Choroid plexus epithelial cell (primary cell): ENCODE measurements around the gene BPIFA1.

Experiments
- DNase-seq: peaks from one replicate; pipeline ENCODE4 v3.0.0-alpha.2; 2010; ENCODE audit warnings: low read depth
- H3K4me3 ChIP-seq: 2 replicates; pipeline ENCODE4 v1.5.1; 2011; ENCODE audit warnings: low read depth, mild to moderate bottlenecking, control low read depth, low read length, moderate library complexity
- CTCF ChIP-seq: conservative IDR thresholded peaks from 2 replicates; pipeline ENCODE4 v1.5.1; 2011; ENCODE audit warnings: low read depth, mild to moderate bottlenecking, control low read depth, inconsistent platforms, low read length, moderate library complexity

Gene BPIFA1

DNA sequence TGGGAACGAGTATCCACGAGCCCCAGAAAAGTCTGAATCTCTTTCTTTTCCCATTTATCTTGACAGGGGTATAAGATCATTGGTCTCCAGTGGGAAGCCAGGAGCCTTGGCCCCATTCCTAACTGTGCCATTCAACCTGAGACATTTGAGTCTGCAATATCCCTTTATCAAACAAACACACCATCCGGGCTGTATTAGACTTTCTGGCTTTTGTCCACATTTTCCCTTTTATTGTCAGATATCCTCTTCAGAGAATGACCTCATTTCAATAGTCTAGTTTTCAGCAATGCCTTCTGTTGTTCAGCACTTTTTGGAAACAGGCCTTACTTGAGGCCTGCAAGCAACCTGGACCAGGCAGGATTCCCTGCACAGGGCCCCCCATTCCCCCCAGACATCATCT lies 15.7 kb downstream of the BPIFA1 start:
- DNase-seq = no peak
- no peak overlapping the region for H3K4me3 ChIP-seq
- TF ChIP-seq CTCF = no peak

GRCh38 chr20:33252460-33252859 lies 16.7 kb downstream of the BPIFA1 start:
- no peak for TF ChIP-seq CTCF
- H3K4me3 ChIP-seq = no peak overlapping the region
- DNase-seq = no peak

GRCh38 chr20:33255005-33255404 lies 19.2 kb downstream of the BPIFA1 start:
- no peak for TF ChIP-seq CTCF
- DNase-seq = no peak
- H3K4me3 ChIP-seq = no peak overlapping the region

GRCh38 chr20:33257237-33257636 lies 21.4 kb downstream of the BPIFA1 start:
- no peak for DNase-seq
- TF ChIP-seq CTCF = no peak
- no peak overlapping the region for H3K4me3 ChIP-seq

DNA sequence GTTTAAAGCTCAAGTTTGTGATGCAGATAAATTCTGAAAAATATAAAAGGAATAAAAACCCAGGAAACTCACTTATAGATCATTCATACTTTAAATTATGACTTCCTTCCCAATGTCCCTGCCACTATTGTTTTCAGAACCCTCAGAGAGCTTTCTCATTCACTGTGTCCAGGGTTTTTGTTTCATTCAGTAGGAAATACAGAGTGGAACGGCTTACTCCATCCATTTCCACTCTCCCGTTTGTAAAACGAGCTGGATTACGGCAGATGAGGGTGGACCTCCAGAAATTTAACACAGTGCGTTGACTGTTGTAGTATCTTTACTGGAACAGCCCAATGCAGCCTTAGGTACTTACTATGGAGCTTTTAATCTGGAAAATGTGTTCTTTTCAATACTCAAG lies 23.6 kb downstream of the BPIFA1 start:
- TF ChIP-seq CTCF = no peak
- DNase-seq = no peak
- H3K4me3 ChIP-seq = no peak overlapping the region

GRCh38 chr20:33261465-33261864 lies 25.7 kb downstream of the BPIFA1 start:
- no peak overlapping the region for H3K4me3 ChIP-seq
- TF ChIP-seq CTCF = no peak
- no peak for DNase-seq

DNA sequence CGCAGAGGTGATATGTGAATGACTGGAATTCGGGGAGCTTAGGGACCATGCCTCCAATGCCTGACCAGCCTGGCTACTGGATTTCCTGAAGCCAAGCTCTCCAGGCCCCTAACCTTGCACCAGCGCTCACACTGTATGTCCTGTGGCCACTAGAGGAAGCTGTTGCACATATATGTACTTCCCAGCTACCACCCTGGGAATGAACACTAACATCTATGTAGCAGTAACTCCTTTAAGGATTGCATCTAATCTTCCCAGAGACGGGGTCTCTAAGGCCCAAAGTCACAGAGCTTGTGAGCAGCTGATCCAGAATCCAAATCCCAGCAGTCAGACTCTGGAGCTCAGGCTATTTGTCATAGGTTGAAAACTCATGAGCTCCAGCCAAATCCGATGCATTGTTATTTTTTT lies 26.9 kb downstream of the BPIFA1 start:
- TF ChIP-seq CTCF = peak; percentile 92
- no peak overlapping the region for H3K4me3 ChIP-seq
- DNase-seq = peak; percentile 86
